HepG2 (cell line): ENCODE measurements around the gene SLC35B1. TPM values are rescaled to one million over a fixed set of nuclear protein-coding genes. Genes with fewer than 3 reads are reported as not detected.
A peak's percentile ranks its signal among the peaks of the same experiment; 100 is the strongest.

Experiments used
- ASH2L ChIP-seq: fragments of 300-600, 200-600 bp; sonication (generic); IDR thresholded peaks from 2 replicates; pipeline ENCODE4 v1.7.0; 2017; ENCODE audit warnings: low read depth, mild to moderate bottlenecking, moderate library complexity, mixed read lengths, low read length; ENCODE audit not compliant: insufficient read length
- CAMTA2 ChIP-seq: sonication (generic); formaldehyde crosslinking; IDR thresholded peaks from 2 replicates; pipeline ENCODE4 v1.4.0; 2020; ENCODE audit warnings: mild to moderate bottlenecking, missing genetic modification reagents, borderline replicate concordance
- EEA1 ChIP-seq: sonication (generic); formaldehyde crosslinking; IDR thresholded peaks from 2 replicates; pipeline ENCODE4 v1.5.1; 2020; ENCODE audit warnings: mild to moderate bottlenecking, missing genetic modification reagents, borderline replicate concordance
- EED ChIP-seq: sonication (generic); formaldehyde crosslinking; IDR thresholded peaks from 2 replicates; pipeline ENCODE4 v1.5.0; 2020; ENCODE audit warnings: mild to moderate bottlenecking, missing genetic modification reagents
- ELK4 ChIP-seq: sonication (generic); formaldehyde crosslinking; IDR thresholded peaks from 2 replicates; pipeline ENCODE4 v1.9.0; 2021; ENCODE audit warnings: missing genetic modification reagents, borderline replicate concordance
- FOXA3 ChIP-seq: IDR thresholded peaks from 2 replicates; pipeline ENCODE4 v1.6.1; 2016; ENCODE audit warnings: missing genetic modification reagents, missing compliant biosample characterization
- LRRFIP1 ChIP-seq: sonication (generic); formaldehyde crosslinking; conservative IDR thresholded peaks from 2 replicates; pipeline ENCODE4 v1.4.0; 2020; ENCODE audit warnings: missing genetic modification reagents
- MAFK ChIP-seq, 2 experiments: IDR thresholded peaks in 1 of 2; conservative IDR thresholded peaks in 1 of 2; 2 replicates each; pipeline ENCODE4 v1.6.1; 2011; ENCODE audit warnings: improper control_type of control experiment in 2 of 2, low read length in 2 of 2
- MAX ChIP-seq: IDR thresholded peaks from 2 replicates; pipeline ENCODE4 v1.6.1; 2012; ENCODE audit warnings: inconsistent platforms
- MYC ChIP-seq: sonication (generic); formaldehyde crosslinking; IDR thresholded peaks from 2 replicates; pipeline ENCODE4 v1.9.0; 2021; ENCODE audit warnings: missing genetic modification reagents, borderline replicate concordance
- RCOR2 ChIP-seq: IDR thresholded peaks from 2 replicates; pipeline ENCODE4 v1.6.1; 2016; ENCODE audit warnings: missing biosample characterization, missing genetic modification reagents
- RELA ChIP-seq: sonication (generic); formaldehyde crosslinking; IDR thresholded peaks from 2 replicates; pipeline ENCODE4 v1.4.0; 2020; ENCODE audit warnings: missing genetic modification reagents
- RXRB ChIP-seq: IDR thresholded peaks from 2 replicates; pipeline ENCODE4 v1.6.1; 2016; ENCODE audit warnings: borderline replicate concordance, missing genetic modification reagents, missing compliant biosample characterization
- SMYD3 ChIP-seq: sonication (generic); formaldehyde crosslinking; IDR thresholded peaks from 2 replicates; pipeline ENCODE4 v1.8.1; 2023; ENCODE audit warnings: mild to moderate bottlenecking, missing genetic modification reagents
- TFAP4 ChIP-seq: sonication (generic); IDR thresholded peaks from 2 replicates; pipeline ENCODE4 v1.6.1; 2016; ENCODE audit warnings: low read depth, borderline replicate concordance
- ZKSCAN5 ChIP-seq: sonication (generic); formaldehyde crosslinking; IDR thresholded peaks from 2 replicates; pipeline ENCODE4 v1.5.1; 2020; ENCODE audit warnings: mild to moderate bottlenecking, missing genetic modification reagents
- ZNF280D ChIP-seq: sonication (generic); formaldehyde crosslinking; IDR thresholded peaks from 2 replicates; pipeline ENCODE4 v1.5.1; 2020; ENCODE audit warnings: mild to moderate bottlenecking, missing genetic modification reagents
- ZNF335 ChIP-seq: sonication (generic); formaldehyde crosslinking; IDR thresholded peaks from 2 replicates; pipeline ENCODE4 v1.4.0; 2020; ENCODE audit warnings: missing genetic modification reagents
- ZNF577 ChIP-seq: sonication (generic); formaldehyde crosslinking; IDR thresholded peaks from 2 replicates; pipeline ENCODE4 v1.4.0; 2020; ENCODE audit warnings: mild to moderate bottlenecking, low read depth, missing genetic modification reagents, borderline replicate concordance
- ZNF740 ChIP-seq: sonication (generic); formaldehyde crosslinking; IDR thresholded peaks from 2 replicates; pipeline ENCODE4 v1.4.0; 2020; ENCODE audit warnings: missing genetic modification reagents
- polyA plus RNA-seq, 8 experiments: library from polyadenylated mRNA; depleted of rRNA in 3 of 8; stranded (reverse) in 7 of 8; unstranded in 1 of 8; fragments of >200 nt; fragmentation: Illumina TruSeq in 4 of 8; extraction: Trizol in 4 of 8; gene quantifications; 2 replicates each; pipeline versions ENCODE4 v1.2.1 to v1.2.3, GENCODE V29; 2011 to 2016; ENCODE audit warnings: low read depth in 4 of 8, missing spikeins in 1 of 8, mixed read lengths in 1 of 8; ENCODE audit not compliant: insufficient read depth in 1 of 8
- total RNA-seq, 5 experiments: library from RNA; depleted of rRNA; stranded (reverse); fragments of >200 nt; fragmentation: Illumina TruSeq; extraction: Trizol; gene quantifications; 2 replicates each; pipeline ENCODE4 v1.2.3, GENCODE V29; 2016; ENCODE audit warnings: low read depth in 1 of 5

Gene SLC35B1
- total and polyA plus RNA-seq, 2 of the 13 experiments (the other 11 are each of a cell fraction or from before 2014, with no cell fraction given) = 99.6 to 113 TPM

- TF ChIP-seq ZNF280D (CRISPR knock-in tag) (peak; percentile 43; the same call in 1 of the 2 replicates), FOXA3 (CRISPR knock-in tag) (peak; percentile 77), ZNF577 (no peak), ELK4 (CRISPR knock-in tag) (no peak), RCOR2 (CRISPR knock-in tag) (peak; percentile 44; the same call in 1 of the 2 replicates), RXRB (0 out of 2 replicates have a peak, but pooled peaks have one; percentile 15), EED (no peak), MAFK (conservative IDR thresholded peaks at IDR 0.05 in 1 of 2, IDR thresholded peaks at IDR 0.05 in 1 of 2; ENCODE audit: low read length in 2 of 2) (no peak), LRRFIP1 (CRISPR knock-in tag) (no peak), ZNF335 (CRISPR knock-in tag) (no peak), RELA (CRISPR knock-in tag) (no peak), CAMTA2 (CRISPR knock-in tag) (no peak), TFAP4 (no peak), SMYD3 (CRISPR knock-in tag) (no peak), ZNF740 (CRISPR knock-in tag) (no peak), ASH2L (no peak), EEA1 (CRISPR knock-in tag) (no peak), MYC (CRISPR knock-in tag) (no peak), ZKSCAN5 (CRISPR knock-in tag) (no peak), MAX (no peak)
Observed at GRCh38 chr17:49734515-49735490, 27.0 kb upstream of the SLC35B1 start (continued).
